Thoracic aorta (tissue), 2 donors: ENCODE measurements around the gene MLLT10. TPM values are rescaled to one million over a fixed set of nuclear protein-coding genes. Genes with fewer than 3 reads are reported as not detected.

Experiments used
- ATAC-seq: fragments of 150-250 bp; one replicate; pipeline ENCODE4 v1.8.0; 2017; ENCODE audit warnings: low read depth; ENCODE audit not compliant: insufficient number of reproducible peaks, low FRiP score
- DNase-seq: peaks from one replicate; pipeline ENCODE4 v3.0.0-alpha.2; 2020; ENCODE audit warnings: low spot score
- H3K27ac ChIP-seq, 2 donors: fragments of 200-600 bp; sonication (generic); 1 replicate in 1 of 2; 2 replicates in 1 of 2; pipeline ENCODE4 v1.5.1; 2016; ENCODE audit warnings: mild to moderate bottlenecking in 2 of 2, moderate library complexity in 2 of 2
- H3K27me3 ChIP-seq: fragments of 200-600 bp; sonication (generic); replicated peaks from 2 replicates; pipeline ENCODE4 v1.6.0; 2016; ENCODE audit warnings: mild to moderate bottlenecking; ENCODE audit not compliant: insufficient read depth
- H3K36me3 ChIP-seq: fragments of 200-600 bp; sonication (generic); one replicate; pipeline ENCODE4 v1.5.1; 2016
- H3K4me1 ChIP-seq, 2 donors: fragments of 200-600 bp; sonication (generic); 1 replicate in 1 of 2; 2 replicates in 1 of 2; pipeline versions ENCODE4 v1.5.1 to v1.6.0; 2016; ENCODE audit warnings: low read depth in 2 of 2, mild to moderate bottlenecking in 1 of 2; ENCODE audit not compliant: control insufficient read depth in 1 of 2
- H3K4me3 ChIP-seq: fragments of 200-600 bp; sonication (generic); 2 replicates; pipeline ENCODE4 v1.5.1; 2016; ENCODE audit warnings: mild to moderate bottlenecking
- H3K9me3 ChIP-seq: fragments of 200-600 bp; sonication (generic); 2 replicates; pipeline ENCODE4 v1.5.1; 2016
- total RNA-seq, 2 donors: library from RNA; depleted of rRNA; stranded (reverse); fragments of >200 nt; gene quantifications; one replicate each; pipeline versions ENCODE4 v1.1.0 to v1.2.3, GENCODE V29; 2016
- TF ChIP-seq, protein P1 (sequence below): fragments of 200-600 bp; sonication (generic); IDR thresholded peaks from one replicate; pipeline ENCODE4 v1.5.1; 2019; ENCODE audit warnings: antibody characterized with exemption

MLLT10 gene
- total RNA-seq, 2 donors from 2014 or later: 35.1 to 54.7 TPM

DNA sequence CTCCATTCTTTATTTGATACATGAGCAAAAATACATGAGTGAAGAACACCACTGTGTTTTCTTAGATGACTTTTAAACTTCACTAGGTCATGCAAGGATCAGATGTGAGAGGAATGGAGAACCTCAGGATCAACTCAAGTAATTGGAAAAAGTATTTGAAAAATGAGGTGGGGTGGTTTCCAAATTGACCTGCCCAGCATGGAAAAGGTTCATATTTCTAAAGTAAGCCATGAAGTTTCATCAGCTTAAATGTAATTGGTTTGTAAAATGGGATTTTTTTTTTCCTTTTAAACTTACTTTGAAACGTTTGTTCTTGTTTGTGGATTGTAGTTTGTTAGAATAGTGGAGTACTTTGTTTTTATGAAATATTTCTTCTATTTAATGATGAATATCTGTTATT lies 134.8 kb downstream of the MLLT10 start:
- TF ChIP-seq, protein P1, sequence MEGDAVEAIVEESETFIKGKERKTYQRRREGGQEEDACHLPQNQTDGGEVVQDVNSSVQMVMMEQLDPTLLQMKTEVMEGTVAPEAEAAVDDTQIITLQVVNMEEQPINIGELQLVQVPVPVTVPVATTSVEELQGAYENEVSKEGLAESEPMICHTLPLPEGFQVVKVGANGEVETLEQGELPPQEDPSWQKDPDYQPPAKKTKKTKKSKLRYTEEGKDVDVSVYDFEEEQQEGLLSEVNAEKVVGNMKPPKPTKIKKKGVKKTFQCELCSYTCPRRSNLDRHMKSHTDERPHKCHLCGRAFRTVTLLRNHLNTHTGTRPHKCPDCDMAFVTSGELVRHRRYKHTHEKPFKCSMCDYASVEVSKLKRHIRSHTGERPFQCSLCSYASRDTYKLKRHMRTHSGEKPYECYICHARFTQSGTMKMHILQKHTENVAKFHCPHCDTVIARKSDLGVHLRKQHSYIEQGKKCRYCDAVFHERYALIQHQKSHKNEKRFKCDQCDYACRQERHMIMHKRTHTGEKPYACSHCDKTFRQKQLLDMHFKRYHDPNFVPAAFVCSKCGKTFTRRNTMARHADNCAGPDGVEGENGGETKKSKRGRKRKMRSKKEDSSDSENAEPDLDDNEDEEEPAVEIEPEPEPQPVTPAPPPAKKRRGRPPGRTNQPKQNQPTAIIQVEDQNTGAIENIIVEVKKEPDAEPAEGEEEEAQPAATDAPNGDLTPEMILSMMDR: no peak
- no peaks in the 10 kb centered on the region for H3K9me3 ChIP-seq
- no peaks in the 10 kb centered on the region for H3K27me3 ChIP-seq
- H3K36me3 ChIP-seq: no peaks in the 10 kb centered on the region
- no peak overlapping the region for H3K27ac ChIP-seq
- no peak overlapping the region for H3K4me3 ChIP-seq
- no peak for DNase-seq
- no peak for ATAC-seq
- peaks cover 8% of the 10 kb centered on the region in 2 donors for H3K4me1 ChIP-seq

DNA sequence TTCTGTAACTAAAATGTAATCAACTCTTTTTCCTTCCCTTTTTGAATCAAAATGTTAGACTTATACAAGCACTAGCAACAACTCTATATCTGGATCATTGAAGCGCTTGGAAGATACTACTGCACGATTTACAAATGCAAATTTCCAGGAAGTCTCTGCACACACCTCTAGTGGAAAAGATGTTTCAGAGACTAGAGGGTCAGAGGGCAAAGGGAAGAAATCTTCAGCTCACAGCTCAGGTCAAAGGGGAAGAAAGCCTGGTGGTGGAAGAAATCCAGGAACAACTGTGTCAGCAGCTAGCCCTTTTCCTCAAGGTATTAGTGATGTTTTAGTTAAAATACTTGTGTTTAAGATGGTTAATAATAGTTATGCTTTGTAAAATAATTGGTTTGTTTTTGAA lies 136.4 kb downstream of the MLLT10 start:
- no peak for DNase-seq
- Histone ChIP-seq H3K9me3 (no peaks in the 10 kb centered on the region), H3K27ac (no peak overlapping the region), H3K4me1 (peaks cover 8% of the 10 kb centered on the region in 2 donors), H3K27me3 (no peaks in the 10 kb centered on the region), H3K4me3 (no peak overlapping the region), H3K36me3 (no peaks in the 10 kb centered on the region)
- ATAC-seq: no peak
- TF ChIP-seq, protein P1: no peak

DNA sequence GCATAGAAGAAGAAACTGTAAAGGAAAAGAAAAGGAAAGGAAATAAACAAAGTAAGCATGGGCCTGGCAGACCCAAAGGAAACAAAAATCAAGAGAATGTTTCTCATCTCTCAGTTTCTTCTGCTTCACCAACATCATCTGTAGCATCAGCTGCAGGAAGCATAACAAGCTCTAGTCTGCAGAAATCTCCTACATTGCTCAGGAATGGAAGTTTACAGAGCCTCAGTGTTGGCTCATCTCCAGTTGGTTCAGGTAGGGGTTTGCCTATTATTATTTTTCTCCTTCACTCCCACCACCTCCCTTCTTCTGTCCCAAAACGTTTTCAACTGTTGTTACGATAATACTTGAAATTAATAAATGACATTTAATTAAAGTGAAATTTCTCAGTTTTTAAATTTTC lies 139.6 kb downstream of the MLLT10 start:
- TF ChIP-seq, protein P1: no peak
- DNase-seq: no peak
- H3K27ac ChIP-seq: no peak overlapping the region
- H3K4me1 ChIP-seq: peaks cover 8 to 9% of the 10 kb centered on the region in 2 donors
- no peaks in the 10 kb centered on the region for H3K9me3 ChIP-seq
- no peaks in the 10 kb centered on the region for H3K36me3 ChIP-seq
- H3K4me3 ChIP-seq: no peak overlapping the region
- no peak for ATAC-seq
- H3K27me3 ChIP-seq: no peaks in the 10 kb centered on the region

DNA sequence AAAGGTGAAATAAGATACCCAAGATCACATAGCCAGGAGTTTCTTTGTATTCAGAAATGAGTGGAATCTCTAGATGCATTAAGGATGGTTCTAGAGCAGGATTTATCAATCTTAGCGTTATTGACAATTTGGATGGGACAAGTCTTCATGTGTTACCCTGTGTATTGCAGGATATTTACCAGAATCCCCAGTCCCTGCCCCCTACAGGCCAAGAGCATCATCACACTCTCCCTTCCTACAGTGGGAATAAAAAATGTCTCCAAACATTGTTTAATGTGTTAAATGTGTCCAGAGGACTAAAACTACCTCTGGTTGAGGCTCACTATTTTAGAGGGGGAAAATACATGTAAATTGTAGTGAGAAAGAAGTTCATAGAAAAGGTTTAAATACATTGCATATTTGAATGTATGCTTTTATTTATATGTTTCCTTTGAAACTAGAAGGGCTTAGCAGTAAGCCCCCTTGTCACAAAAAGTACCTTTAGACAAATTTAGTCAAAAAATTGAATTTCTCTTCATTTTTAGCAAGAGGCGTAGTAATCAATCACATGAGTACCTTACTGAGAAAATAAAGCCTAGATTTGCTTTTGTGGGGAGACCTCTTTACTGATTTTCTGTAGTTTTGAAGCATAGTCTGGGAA lies 141.2 kb downstream of the MLLT10 start:
- no peaks in the 10 kb centered on the region for H3K27me3 ChIP-seq
- DNase-seq: no peak
- H3K36me3 ChIP-seq: no peaks in the 10 kb centered on the region
- ATAC-seq: no peak
- H3K9me3 ChIP-seq: no peaks in the 10 kb centered on the region
- H3K4me1 ChIP-seq: peaks cover 0 to 4% of the 10 kb centered on the region in 2 donors
- TF ChIP-seq, protein P1: peak; percentile 65
- no peak overlapping the region for H3K27ac ChIP-seq
- no peak overlapping the region for H3K4me3 ChIP-seq

DNA sequence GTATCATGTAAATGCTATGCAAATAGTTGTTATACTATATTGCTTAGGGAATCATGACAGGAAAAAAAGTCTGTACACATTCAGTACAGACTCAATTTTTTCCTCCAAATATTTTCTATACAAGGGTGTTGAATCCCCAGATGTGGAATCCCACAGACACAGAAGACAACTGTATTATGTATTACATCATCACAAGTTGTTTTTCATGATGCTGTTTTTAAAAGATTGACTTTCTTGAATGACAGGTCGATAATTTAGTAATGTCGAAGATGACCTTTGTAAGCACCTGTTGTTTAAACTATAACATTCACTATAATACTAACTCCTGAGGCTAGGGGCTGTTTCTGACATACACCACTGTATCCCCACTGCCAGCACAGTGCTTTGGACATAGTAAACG lies 143.5 kb downstream of the MLLT10 start:
- H3K9me3 ChIP-seq: no peaks in the 10 kb centered on the region
- H3K4me1 ChIP-seq: peaks cover 0 to 3% of the 10 kb centered on the region in 2 donors
- DNase-seq (no peak), ATAC-seq (no peak)
- H3K27ac ChIP-seq: no peak overlapping the region
- TF ChIP-seq, protein P1: no peak
- H3K36me3 ChIP-seq: no peaks in the 10 kb centered on the region
- H3K4me3 ChIP-seq: no peak overlapping the region
- no peaks in the 10 kb centered on the region for H3K27me3 ChIP-seq
